Body of pancreas (tissue), 4 donors: ENCODE measurements around the gene PYCARD.
"Not testable (repeated sequence)": the region's sequence is repeated elsewhere in the genome, so short reads cannot be mapped to it uniquely, and the experiment has no call there.

Experiments used
- POLR2A ChIP-seq, 3 donors: fragments of 450-650 bp; IDR thresholded peaks; one replicate each; pipeline ENCODE4 v1.6.1; 2016; ENCODE audit warnings: antibody characterized with exemption in 3 of 3, mild to moderate bottlenecking in 2 of 3
- TF ChIP-seq, protein P1 (sequence below), 7 experiments: fragments of 450-650 bp in 4 of 7; fragments of 200-600 bp in 3 of 7; sonication (generic) in 3 of 7; IDR thresholded peaks; one replicate each; pipeline ENCODE4 v1.5.1; 2016 to 2019; ENCODE audit warnings: antibody characterized with exemption in 7 of 7

- TF ChIP-seq, protein P1, sequence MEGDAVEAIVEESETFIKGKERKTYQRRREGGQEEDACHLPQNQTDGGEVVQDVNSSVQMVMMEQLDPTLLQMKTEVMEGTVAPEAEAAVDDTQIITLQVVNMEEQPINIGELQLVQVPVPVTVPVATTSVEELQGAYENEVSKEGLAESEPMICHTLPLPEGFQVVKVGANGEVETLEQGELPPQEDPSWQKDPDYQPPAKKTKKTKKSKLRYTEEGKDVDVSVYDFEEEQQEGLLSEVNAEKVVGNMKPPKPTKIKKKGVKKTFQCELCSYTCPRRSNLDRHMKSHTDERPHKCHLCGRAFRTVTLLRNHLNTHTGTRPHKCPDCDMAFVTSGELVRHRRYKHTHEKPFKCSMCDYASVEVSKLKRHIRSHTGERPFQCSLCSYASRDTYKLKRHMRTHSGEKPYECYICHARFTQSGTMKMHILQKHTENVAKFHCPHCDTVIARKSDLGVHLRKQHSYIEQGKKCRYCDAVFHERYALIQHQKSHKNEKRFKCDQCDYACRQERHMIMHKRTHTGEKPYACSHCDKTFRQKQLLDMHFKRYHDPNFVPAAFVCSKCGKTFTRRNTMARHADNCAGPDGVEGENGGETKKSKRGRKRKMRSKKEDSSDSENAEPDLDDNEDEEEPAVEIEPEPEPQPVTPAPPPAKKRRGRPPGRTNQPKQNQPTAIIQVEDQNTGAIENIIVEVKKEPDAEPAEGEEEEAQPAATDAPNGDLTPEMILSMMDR (IDR thresholded peaks at IDR 0.05) = not testable (repeated sequence)
- TF ChIP-seq POLR2A (IDR thresholded peaks at IDR 0.05) = not testable (repeated sequence)
Measured at GRCh38 chr16:31195861-31196260, 6.7 kb downstream of the PYCARD start.
